H9 (cell line): Measurements from ENCODE around the gene PPP1R9A. TPM values are rescaled to one million over a fixed set of nuclear protein-coding genes. Genes with fewer than 3 reads are reported as not detected.

Source experiments
- DNase-seq: peaks from one replicate; pipeline ENCODE4 v3.0.0-alpha.2; 2017
- H2AFZ ChIP-seq: one replicate; pipeline ENCODE4 v1.6.1; 2013; ENCODE audit warnings: mild to moderate bottlenecking, low read length, control low read depth, moderate library complexity
- H2AK5ac ChIP-seq: 2 replicates; pipeline ENCODE4 v1.6.1; 2013; ENCODE audit warnings: low read length, control low read depth, mixed read lengths; ENCODE audit not compliant: insufficient read length
- H2BK120ac ChIP-seq: one replicate; pipeline ENCODE4 v1.6.1; 2013; ENCODE audit warnings: low read depth, mild to moderate bottlenecking, low read length, control low read depth, inconsistent platforms; ENCODE audit not compliant: poor library complexity, severe bottlenecking
- H2BK12ac ChIP-seq: 2 replicates; pipeline ENCODE4 v1.6.1; 2013; ENCODE audit warnings: low read length, control low read depth, mixed read lengths, low read depth; ENCODE audit not compliant: insufficient read length
- H2BK15ac ChIP-seq: 2 replicates; pipeline ENCODE4 v1.6.1; 2013; ENCODE audit warnings: low read depth, low read length, control low read depth
- H2BK20ac ChIP-seq: one replicate; pipeline ENCODE4 v1.6.1; 2013; ENCODE audit warnings: low read depth, mild to moderate bottlenecking, low read length, control low read depth, inconsistent platforms; ENCODE audit not compliant: poor library complexity, severe bottlenecking
- H2BK5ac ChIP-seq: 2 replicates; pipeline ENCODE4 v1.6.1; 2013; ENCODE audit warnings: low read length, control low read depth, mixed read lengths; ENCODE audit not compliant: insufficient read length
- H3K14ac ChIP-seq: 2 replicates; pipeline ENCODE4 v1.6.1; 2013; ENCODE audit warnings: low read length, control low read depth; ENCODE audit not compliant: insufficient read depth
- H3K18ac ChIP-seq: 2 replicates; pipeline ENCODE4 v1.6.1; 2013; ENCODE audit warnings: low read depth, mild to moderate bottlenecking, mixed read lengths, low read length, control low read depth; ENCODE audit not compliant: insufficient read length
- H3K23ac ChIP-seq: 2 replicates; pipeline ENCODE4 v1.6.1; 2013; ENCODE audit warnings: low read length, control low read depth, mixed read lengths, low read depth; ENCODE audit not compliant: insufficient read length
- H3K23me2 ChIP-seq: 2 replicates; pipeline ENCODE4 v1.6.1; 2013; ENCODE audit warnings: low read depth, mild to moderate bottlenecking, mixed read lengths, low read length, control low read depth; ENCODE audit not compliant: insufficient read length, poor library complexity, severe bottlenecking
- H3K27ac ChIP-seq: 2 replicates; pipeline ENCODE4 v1.5.1; 2013; ENCODE audit warnings: low read length, control low read depth, mixed read lengths, low read depth; ENCODE audit not compliant: insufficient read length
- H3K27me3 ChIP-seq: 2 replicates; pipeline ENCODE4 v1.6.1; 2013; ENCODE audit warnings: low read length, control low read depth, inconsistent platforms; ENCODE audit not compliant: insufficient read depth
- H3K4ac ChIP-seq: 2 replicates; pipeline ENCODE4 v1.6.1; 2013; ENCODE audit warnings: low read depth, mild to moderate bottlenecking, control low read depth, inconsistent platforms, low read length, moderate library complexity
- H3K4me1 ChIP-seq: 2 replicates; pipeline ENCODE4 v1.6.1; 2013; ENCODE audit warnings: low read length, control low read depth, inconsistent platforms; ENCODE audit not compliant: insufficient read depth
- H3K4me2 ChIP-seq: 2 replicates; pipeline ENCODE4 v1.6.1; 2013; ENCODE audit warnings: low read length, control low read depth, mixed read lengths; ENCODE audit not compliant: insufficient read length, insufficient read depth
- H3K56ac ChIP-seq: 2 replicates; pipeline ENCODE4 v1.6.1; 2013; ENCODE audit warnings: low read depth, mild to moderate bottlenecking, mixed read lengths, low read length, control low read depth; ENCODE audit not compliant: insufficient read length
- H3K79me1 ChIP-seq: 2 replicates; pipeline ENCODE4 v1.6.1; 2013; ENCODE audit warnings: low read depth, mild to moderate bottlenecking, moderate library complexity, low read length, control low read depth, inconsistent platforms; ENCODE audit not compliant: insufficient read depth, poor library complexity, severe bottlenecking
- H3K79me2 ChIP-seq: 2 replicates; pipeline ENCODE4 v1.6.1; 2013; ENCODE audit warnings: low read length, control low read depth, inconsistent platforms; ENCODE audit not compliant: insufficient read depth
- H3K9ac ChIP-seq: 2 replicates; pipeline ENCODE4 v1.6.1; 2013; ENCODE audit warnings: low read length, control low read depth, mixed read lengths; ENCODE audit not compliant: insufficient read length; ENCODE audit errors: extremely low read depth
- H3K9me3 ChIP-seq: one replicate; pipeline ENCODE4 v1.6.1; 2013; ENCODE audit warnings: low read depth, low read length, inconsistent platforms; ENCODE audit not compliant: control insufficient read depth
- H3T11ph ChIP-seq: one replicate; pipeline ENCODE4 v1.6.1; 2013; ENCODE audit warnings: mild to moderate bottlenecking, low read length, control low read depth, inconsistent platforms
- H4K20me1 ChIP-seq: one replicate; pipeline ENCODE4 v1.6.1; 2013; ENCODE audit not compliant: control insufficient read depth, insufficient read length, insufficient read depth
- H4K5ac ChIP-seq: 2 replicates; pipeline ENCODE4 v1.6.1; 2013; ENCODE audit warnings: low read depth, mild to moderate bottlenecking, mixed read lengths, low read length, control low read depth; ENCODE audit not compliant: insufficient read length
- H4K8ac ChIP-seq: replicated peaks from 2 replicates; pipeline ENCODE4 v1.6.1; 2013; ENCODE audit warnings: low read length, control low read depth, mixed read lengths, low read depth; ENCODE audit not compliant: insufficient read length
- H4K91ac ChIP-seq: 2 replicates; pipeline ENCODE4 v1.6.1; 2013; ENCODE audit warnings: low read depth, mild to moderate bottlenecking, moderate library complexity, mixed read lengths, low read length, control low read depth; ENCODE audit not compliant: insufficient read length
- H3K27ac Mint-ChIP-seq, 3 experiments: 2 replicates in 2 of 3; 3 replicates in 1 of 3; pipeline ENCODE4 v1.8.0; 2020 to 2021; ENCODE audit warnings: mixed read lengths in 3 of 3, mild to moderate bottlenecking in 1 of 3, moderate library complexity in 1 of 3
- H3K27me3 Mint-ChIP-seq: 2 replicates; pipeline ENCODE4 v1.8.0; 2021; ENCODE audit warnings: low read depth, mild to moderate bottlenecking, moderate library complexity, mixed read lengths
- H3K36me3 Mint-ChIP-seq, 3 experiments: 2 replicates in 2 of 3; 3 replicates in 1 of 3; pipeline ENCODE4 v1.8.0; 2020 to 2021; ENCODE audit warnings: low read depth in 3 of 3, mixed read lengths in 3 of 3; ENCODE audit not compliant: insufficient read depth in 1 of 3
- H3K4me1 Mint-ChIP-seq, 2 experiments: 2 replicates each; pipeline ENCODE4 v1.8.0; 2020; ENCODE audit warnings: mixed read lengths in 2 of 2
- H3K4me3 Mint-ChIP-seq, 2 experiments: 2 replicates in 1 of 2; 3 replicates in 1 of 2; pipeline ENCODE4 v1.8.0; 2020 to 2021; ENCODE audit warnings: mild to moderate bottlenecking in 2 of 2, mixed read lengths in 2 of 2, moderate library complexity in 1 of 2
- H3K9me3 Mint-ChIP-seq, 2 experiments: 2 replicates in 1 of 2; 3 replicates in 1 of 2; pipeline ENCODE4 v1.8.0; 2020; ENCODE audit warnings: mild to moderate bottlenecking in 2 of 2, mixed read lengths in 2 of 2, moderate library complexity in 1 of 2
- WGBS: extraction: QIAGEN DNeasy Blood & Tissue Kit; methylation state at CpG from one replicate; pipeline ENCODE4 v1.1.7; 2013; ENCODE audit warnings: missing lambda C conversion rate, low lambda C conversion rate, mixed read lengths; ENCODE audit not compliant: insufficient read length; ENCODE audit errors: extremely low coverage; 5-methylcytosine and 5-hydroxymethylcytosine counted together
- total RNA-seq: library from RNA; stranded (reverse); gene quantifications from 2 replicates; pipeline ENCODE4 v1.2.1, GENCODE V29; 2021
- TF ChIP-seq, protein P1 (sequence below): fragments of 200-600 bp; sonication (generic); conservative IDR thresholded peaks from 3 replicates; pipeline ENCODE4 v1.8.0; 2021; ENCODE audit warnings: antibody characterized with exemption, mild to moderate bottlenecking

PPP1R9A gene
- total RNA-seq, 1 experiment from 2014 or later: 17.0 TPM

DNA sequence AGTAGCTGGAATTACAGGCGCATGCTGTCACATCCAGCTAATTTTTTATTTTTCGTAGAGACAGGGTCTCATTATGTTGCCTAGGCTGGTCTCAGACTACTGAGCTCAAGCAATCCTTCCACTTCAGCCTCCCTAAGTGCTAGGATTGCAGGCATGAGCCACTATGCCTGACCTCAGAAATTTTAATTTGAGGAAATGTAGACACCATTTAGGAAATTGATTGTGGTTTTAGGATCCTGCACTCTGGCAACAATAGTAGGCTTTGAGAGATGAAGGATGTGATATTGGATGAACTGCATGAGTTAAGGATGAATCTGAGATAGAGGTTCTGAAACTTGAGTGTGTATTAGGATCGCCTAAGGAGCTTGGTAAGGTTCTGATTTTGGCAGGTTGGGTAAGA is 66.5 kb downstream of the PPP1R9A start:
- Histone ChIP-seq H4K5ac (no peak overlapping the region), H3K79me2 (no peaks in the 10 kb centered on the region; the same call in 1 of the 2 replicates), H3K4me2 (no peak overlapping the region), H2BK15ac (no peak overlapping the region), H3K9me3 (no peaks in the 10 kb centered on the region), H3K18ac (no peak overlapping the region), H3K4ac (no peak overlapping the region), H2BK12ac (no peak overlapping the region), H4K91ac (no peak overlapping the region), H3K4me1 (no peaks in the 10 kb centered on the region; the same call in 1 of the 2 replicates), H3K9ac (no peak overlapping the region), H4K20me1 (no peaks in the 10 kb centered on the region), H3T11ph (no peak overlapping the region), H3K27ac (no peak overlapping the region), H2BK5ac (no peak overlapping the region), H3K79me1 (no peaks in the 10 kb centered on the region), H3K56ac (no peak overlapping the region), H3K27me3 (no peaks in the 10 kb centered on the region), H3K23me2 (no peaks in the 10 kb centered on the region), H3K23ac (no peak overlapping the region), H3K14ac (no peak overlapping the region), H2BK20ac (no peak overlapping the region), H2BK120ac (no peak overlapping the region), H2AFZ (no peak overlapping the region), H2AK5ac (no peak overlapping the region), H4K8ac (no peak overlapping the region)
- TF ChIP-seq, protein P1, sequence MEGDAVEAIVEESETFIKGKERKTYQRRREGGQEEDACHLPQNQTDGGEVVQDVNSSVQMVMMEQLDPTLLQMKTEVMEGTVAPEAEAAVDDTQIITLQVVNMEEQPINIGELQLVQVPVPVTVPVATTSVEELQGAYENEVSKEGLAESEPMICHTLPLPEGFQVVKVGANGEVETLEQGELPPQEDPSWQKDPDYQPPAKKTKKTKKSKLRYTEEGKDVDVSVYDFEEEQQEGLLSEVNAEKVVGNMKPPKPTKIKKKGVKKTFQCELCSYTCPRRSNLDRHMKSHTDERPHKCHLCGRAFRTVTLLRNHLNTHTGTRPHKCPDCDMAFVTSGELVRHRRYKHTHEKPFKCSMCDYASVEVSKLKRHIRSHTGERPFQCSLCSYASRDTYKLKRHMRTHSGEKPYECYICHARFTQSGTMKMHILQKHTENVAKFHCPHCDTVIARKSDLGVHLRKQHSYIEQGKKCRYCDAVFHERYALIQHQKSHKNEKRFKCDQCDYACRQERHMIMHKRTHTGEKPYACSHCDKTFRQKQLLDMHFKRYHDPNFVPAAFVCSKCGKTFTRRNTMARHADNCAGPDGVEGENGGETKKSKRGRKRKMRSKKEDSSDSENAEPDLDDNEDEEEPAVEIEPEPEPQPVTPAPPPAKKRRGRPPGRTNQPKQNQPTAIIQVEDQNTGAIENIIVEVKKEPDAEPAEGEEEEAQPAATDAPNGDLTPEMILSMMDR: no peak
- no peaks in the 10 kb centered on the region for H3K27me3 Mint-ChIP-seq
- no peaks in the 10 kb centered on the region for H3K9me3 Mint-ChIP-seq
- no peaks in the 10 kb centered on the region; a peak in 1 of 7 replicates for H3K36me3 Mint-ChIP-seq
- H3K4me1 Mint-ChIP-seq: peaks cover 23 to 26% of the 10 kb centered on the region in 2 experiments
- no peak overlapping the region for H3K27ac Mint-ChIP-seq
- DNase-seq: no peak
- H3K4me3 Mint-ChIP-seq: no peak overlapping the region
- WGBS: no CpG with 5 or more reads among the region's 3 CpGs
